Parathyroid adenoma (tissue), 2 donors: Measurements from ENCODE around the gene DUS1L.

Experiments used
- H2AFZ ChIP-seq: fragments of 300-600 bp; sonication (generic); one replicate; pipeline ENCODE4 v1.7.0; 2017; ENCODE audit warnings: antibody characterized with exemption, mild to moderate bottlenecking
- H3K27ac ChIP-seq: fragments of 300-600 bp; sonication (generic); one replicate; pipeline ENCODE4 v1.7.0; 2017
- H3K27me3 ChIP-seq: fragments of 300-600 bp; sonication (generic); one replicate; pipeline ENCODE4 v1.7.0; 2017; ENCODE audit warnings: low read length; ENCODE audit not compliant: control insufficient read depth, insufficient read depth
- H3K36me3 ChIP-seq: fragments of 300-600 bp; sonication (generic); one replicate; pipeline ENCODE4 v1.7.0; 2017; ENCODE audit warnings: low read length; ENCODE audit not compliant: control insufficient read depth, insufficient read depth
- H3K4me1 ChIP-seq: fragments of 300-600 bp; sonication (generic); one replicate; pipeline ENCODE4 v1.7.0; 2017; ENCODE audit warnings: control low read depth
- H3K4me2 ChIP-seq: fragments of 300-600 bp; sonication (generic); one replicate; pipeline ENCODE4 v1.7.0; 2017; ENCODE audit warnings: low read length
- H3K4me3 ChIP-seq: fragments of 300-600 bp; sonication (generic); one replicate; pipeline ENCODE4 v1.7.0; 2017; ENCODE audit warnings: low read depth, low read length
- H3K79me2 ChIP-seq: fragments of 300-600 bp; sonication (generic); one replicate; pipeline ENCODE4 v1.7.0; 2017; ENCODE audit warnings: control low read depth
- H3K9ac ChIP-seq: fragments of 300-600 bp; sonication (generic); one replicate; pipeline ENCODE4 v1.7.0; 2017; ENCODE audit warnings: mild to moderate bottlenecking
- H3K9me3 ChIP-seq: fragments of 300-600 bp; sonication (generic); one replicate; pipeline ENCODE4 v1.7.0; 2017; ENCODE audit warnings: low read length; ENCODE audit not compliant: control insufficient read depth
- CTCF ChIP-seq: fragments of 300-600 bp; sonication (generic); IDR thresholded peaks from one replicate; pipeline ENCODE4 v1.7.0; 2017; ENCODE audit warnings: antibody characterized with exemption, mild to moderate bottlenecking
- donor health status: primary hyperparathyroidism.

DUS1L gene

DNA sequence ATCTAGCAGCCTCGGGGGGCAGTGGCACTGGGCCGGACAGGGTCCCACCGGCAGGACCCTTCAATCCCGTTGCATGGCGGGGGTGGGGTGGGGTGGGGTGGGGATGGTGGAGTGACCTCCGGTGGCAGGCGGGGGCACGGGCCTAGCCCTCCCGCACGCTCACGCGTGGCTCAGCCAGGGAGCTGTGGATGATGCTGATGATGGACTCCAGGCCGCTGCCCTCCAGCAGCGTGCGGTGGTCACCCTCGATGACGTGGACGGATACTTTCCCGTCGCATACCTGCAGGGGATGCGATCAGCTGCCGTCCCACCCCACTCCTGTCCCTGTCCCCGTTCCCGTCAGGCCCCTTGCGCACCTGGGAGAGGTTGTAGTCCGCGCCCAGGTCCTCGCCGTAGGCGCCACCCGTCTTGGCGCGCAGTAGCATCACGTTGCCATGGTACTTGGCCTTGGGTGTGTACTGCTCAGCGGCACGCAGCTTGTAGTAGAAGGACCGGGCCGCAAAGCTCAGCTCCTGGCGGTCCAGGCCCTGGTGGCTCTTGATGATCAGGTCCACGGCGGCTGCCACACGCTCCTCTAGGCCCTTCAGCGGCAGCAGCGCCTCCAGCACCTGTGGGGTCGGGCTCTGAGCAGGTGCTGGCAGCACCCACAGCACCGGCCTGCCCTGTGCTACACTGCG is 13.5 kb upstream of the DUS1L start:
- Histone ChIP-seq H3K4me2 (no peak overlapping the region), H2AFZ (no peak overlapping the region), H3K9me3 (no peaks in the 10 kb centered on the region), H3K27me3 (no peaks in the 10 kb centered on the region), H3K4me3 (no peak overlapping the region), H3K79me2 (no peaks in the 10 kb centered on the region), H3K27ac (no peak overlapping the region), H3K4me1 (no peaks in the 10 kb centered on the region), H3K36me3 (no peaks in the 10 kb centered on the region), H3K9ac (no peak overlapping the region)
- TF ChIP-seq CTCF = no peak

DNA sequence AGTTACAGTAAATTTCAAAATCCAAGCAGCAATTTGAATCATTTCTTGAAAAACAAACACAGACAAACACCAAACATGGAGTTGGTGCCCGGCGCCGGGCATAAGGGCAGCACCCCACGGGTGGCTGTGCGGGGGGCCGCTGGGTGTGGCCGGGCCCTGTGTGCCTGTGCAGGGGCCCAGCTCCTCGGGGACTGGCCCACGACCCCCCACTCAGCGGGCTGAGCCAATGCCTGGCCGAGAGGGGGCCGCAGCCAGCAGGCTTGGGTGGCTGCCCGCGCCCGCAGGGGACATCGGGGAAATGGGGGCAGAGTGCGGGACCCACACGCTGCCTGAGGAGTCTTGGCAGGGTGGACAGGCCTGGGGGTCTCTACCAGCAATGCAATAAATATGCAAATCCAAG is 12.8 kb upstream of the DUS1L start:
- Histone ChIP-seq H3K36me3 (no peaks in the 10 kb centered on the region), H3K4me1 (no peaks in the 10 kb centered on the region), H2AFZ (no peak overlapping the region), H3K27ac (no peak overlapping the region), H3K79me2 (no peaks in the 10 kb centered on the region), H3K4me3 (no peak overlapping the region), H3K27me3 (no peaks in the 10 kb centered on the region), H3K9me3 (no peaks in the 10 kb centered on the region), H3K4me2 (no peak overlapping the region), H3K9ac (no peak overlapping the region)
- TF ChIP-seq CTCF = no peak

DNA sequence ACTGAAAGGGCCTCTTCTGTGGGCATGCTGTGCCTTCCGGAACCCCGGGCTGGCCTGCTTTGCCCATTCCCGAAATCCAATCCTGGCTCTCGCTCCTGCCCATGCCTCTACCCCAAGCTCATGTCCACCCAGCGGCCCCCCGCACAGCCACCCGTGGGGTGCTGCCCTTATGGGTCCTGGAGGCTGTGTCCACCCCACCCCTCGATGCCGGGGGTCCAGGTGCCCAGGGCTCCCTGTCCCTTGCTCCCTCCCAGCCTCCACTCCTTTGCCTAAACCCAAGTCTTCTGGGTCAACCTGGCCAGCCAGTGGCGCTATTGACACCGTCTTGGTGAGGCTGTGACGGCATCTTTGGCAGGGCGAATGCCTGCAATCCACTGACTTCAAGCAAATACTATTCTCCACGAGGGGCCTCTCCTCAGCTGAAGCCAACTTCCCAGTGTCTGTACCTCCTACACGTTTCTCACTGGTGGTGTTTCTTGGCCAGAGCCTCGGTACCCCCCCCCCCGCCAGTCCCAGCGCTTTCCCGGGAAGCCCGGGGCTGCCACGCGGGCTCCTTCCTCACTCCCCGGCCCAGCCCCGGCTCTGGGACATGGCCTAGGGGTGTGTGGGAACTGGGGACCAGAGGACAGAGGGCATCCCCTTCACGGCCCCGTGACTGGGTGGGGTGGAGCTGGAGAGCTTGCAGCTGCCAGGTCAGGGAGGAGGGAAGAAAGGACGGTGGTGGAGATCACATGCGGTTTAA is 12.2 kb upstream of the DUS1L start:
- Histone ChIP-seq H3K27me3 (no peaks in the 10 kb centered on the region), H3K27ac (no peak overlapping the region), H3K79me2 (no peaks in the 10 kb centered on the region), H3K4me1 (no peaks in the 10 kb centered on the region), H3K36me3 (no peaks in the 10 kb centered on the region), H3K9ac (no peak overlapping the region), H2AFZ (no peak overlapping the region), H3K4me3 (no peak overlapping the region), H3K9me3 (no peaks in the 10 kb centered on the region), H3K4me2 (no peak overlapping the region)
- TF ChIP-seq CTCF = no peak

DNA sequence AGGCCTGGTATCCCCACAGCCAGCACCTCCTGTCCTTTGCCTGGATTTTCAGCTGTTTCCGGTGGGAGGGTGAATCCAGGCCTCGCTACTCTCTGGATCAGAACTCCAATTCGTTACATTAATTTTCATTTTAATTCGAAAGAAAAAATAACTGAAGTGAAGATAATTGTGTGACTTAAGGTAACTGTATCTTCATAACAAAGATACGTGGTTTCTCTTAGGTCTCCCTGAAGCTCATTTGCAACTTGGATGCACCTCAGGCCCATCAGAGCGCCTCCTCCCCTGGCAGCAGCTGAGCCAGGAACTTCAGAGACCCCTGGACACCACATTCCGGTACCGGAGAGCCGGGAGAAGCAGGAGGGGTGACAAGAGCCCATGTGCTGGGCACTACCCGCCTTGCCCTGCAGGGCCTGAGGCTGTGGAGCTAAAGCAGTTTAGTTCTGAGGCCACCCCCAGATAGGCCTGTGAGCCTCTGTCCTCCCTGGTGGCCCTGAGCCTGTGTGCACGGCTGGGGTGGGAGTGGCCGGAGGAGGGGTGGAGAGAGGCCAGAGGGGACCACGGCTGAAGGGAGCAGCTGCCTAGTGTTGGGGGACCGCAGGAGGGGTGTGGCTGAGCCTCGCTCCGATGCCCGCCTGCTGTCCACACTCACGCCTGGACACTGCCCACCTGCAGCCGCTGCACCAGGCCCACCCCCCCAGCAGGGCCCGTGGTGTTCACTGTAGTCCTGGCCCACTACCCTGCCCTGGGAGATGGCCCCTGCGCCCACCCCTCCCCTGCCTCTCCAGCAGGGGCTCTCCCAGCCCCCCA is 11.4 kb upstream of the DUS1L start:
- no peak overlapping the region for H3K27ac ChIP-seq
- H3K79me2 ChIP-seq = no peaks in the 10 kb centered on the region
- no peak overlapping the region for H3K4me2 ChIP-seq
- no peaks in the 10 kb centered on the region for H3K9me3 ChIP-seq
- no peak overlapping the region for H3K9ac ChIP-seq
- H3K4me1 ChIP-seq = no peaks in the 10 kb centered on the region
- H3K36me3 ChIP-seq = no peaks in the 10 kb centered on the region
- no peak overlapping the region for H2AFZ ChIP-seq
- H3K27me3 ChIP-seq = no peaks in the 10 kb centered on the region
- H3K4me3 ChIP-seq = no peak overlapping the region
- no peak for TF ChIP-seq CTCF
